Activated B cell treated with CpG ODN at 0.5 μM for 24 hours (primary cell): ENCODE data around the gene LAMP1. TPM values are rescaled to one million over a fixed set of nuclear protein-coding genes. Genes with fewer than 3 reads are reported as not detected.
"Not testable (repeated sequence)": the region's sequence is repeated elsewhere in the genome, so short reads cannot be mapped to it uniquely, and the experiment has no call there.

Source experiments
- ATAC-seq: fragments of 200-7000 bp; cut with Tn5 transposase; one replicate; pipeline ENCODE4 v1.10.0; 2021; ENCODE audit warnings: low read depth, mild to moderate bottlenecking, moderate library complexity
- CTCF ChIA-PET: fragments of 350-600 bp; sonication (Branson Sonifier 250); formaldehyde crosslinking; loops from one replicate; lab custom pipeline; 2021; ENCODE audit warnings: antibody characterized with exemption; lab: Charles Lee
- POLR2A ChIA-PET: fragments of 350-600 bp; sonication (Branson Sonifier 250); formaldehyde crosslinking; loops from one replicate; lab custom pipeline; 2021; ENCODE audit warnings: antibody characterized with exemption; lab: Charles Lee
- DNase-seq: peaks from one replicate; pipeline ENCODE4 v3.0.0; 2022
- H3K27ac Mint-ChIP-seq: one replicate; pipeline ENCODE4 v1.8.0; 2020; ENCODE audit warnings: mixed read lengths
- H3K27me3 Mint-ChIP-seq: one replicate; pipeline ENCODE4 v1.8.0; 2021; ENCODE audit warnings: mixed read lengths
- H3K36me3 Mint-ChIP-seq: one replicate; pipeline ENCODE4 v1.8.0; 2021; ENCODE audit warnings: low read depth, mixed read lengths
- H3K4me1 Mint-ChIP-seq: one replicate; pipeline ENCODE4 v1.8.0; 2021; ENCODE audit warnings: mixed read lengths
- H3K4me3 Mint-ChIP-seq: one replicate; pipeline ENCODE4 v1.8.0; 2020; ENCODE audit warnings: mild to moderate bottlenecking, mixed read lengths
- H3K9me3 Mint-ChIP-seq: one replicate; pipeline ENCODE4 v1.8.0; 2020; ENCODE audit warnings: mixed read lengths
- CTCF ChIP-seq: fragments of 200-600 bp; IDR thresholded peaks from one replicate; pipeline ENCODE4 v1.8.0; 2022; ENCODE audit warnings: antibody characterized with exemption, mild to moderate bottlenecking
- intact Hi-C: fragments of 100-400 bp; cut with micrococcal nuclease; formaldehyde crosslinking; loops from one replicate; pipeline ENCODE4 v1.15.1; 2024
- total RNA-seq: library from RNA; stranded (reverse); gene quantifications from 2 replicates; pipeline ENCODE4 v1.2.3, GENCODE V29; 2022

The LAMP1 gene
- total RNA-seq, 1 donor from 2014 or later: 86.2 TPM

GRCh38 chr13:113342820-113343691 lies 46.0 kb downstream of the LAMP1 start:
- POLR2A ChIA-PET: no interaction called here
- H3K27ac Mint-ChIP-seq: no peak overlapping the region
- no peak for DNase-seq
- CTCF ChIA-PET: no interaction called here
- no peak for TF ChIP-seq CTCF
- peaks cover 4% of the 10 kb centered on the region for H3K9me3 Mint-ChIP-seq
- H3K4me1 Mint-ChIP-seq: no peaks in the 10 kb centered on the region
- H3K27me3 Mint-ChIP-seq: peaks cover 9% of the 10 kb centered on the region
- peaks cover 2% of the 10 kb centered on the region for H3K36me3 Mint-ChIP-seq
- no peak overlapping the region for H3K4me3 Mint-ChIP-seq
- no peak for ATAC-seq
- intact Hi-C loops: no loop called here

- Mint-ChIP-seq H3K9me3 (peaks cover 4% of the 10 kb centered on the region), H3K36me3 (peaks cover 2% of the 10 kb centered on the region), H3K4me1 (no peaks in the 10 kb centered on the region), H3K27me3 (peaks cover 9% of the 10 kb centered on the region), H3K27ac (no peak overlapping the region), H3K4me3 (no peak overlapping the region)
- DNase-seq: no peak
- ChIA-PET POLR2A (no interaction called here), CTCF (no interaction called here)
- no peak for ATAC-seq
- intact Hi-C loops: no loop called here
- no peak for TF ChIP-seq CTCF
Measured at GRCh38 chr13:113343692-113343968, 46.6 kb downstream of the LAMP1 start.

GRCh38 chr13:113345486-113345885 lies 48.4 kb downstream of the LAMP1 start:
- H3K4me3 Mint-ChIP-seq: no peak overlapping the region
- intact Hi-C loops: no loop called here

GRCh38 chr13:113347736-113348225 lies 50.7 kb downstream of the LAMP1 start:
- H3K9me3 Mint-ChIP-seq, H3K27me3 Mint-ChIP-seq, DNase-seq, intact Hi-C loops, CTCF ChIA-PET, POLR2A ChIA-PET, ATAC-seq, H3K4me1 Mint-ChIP-seq, H3K4me3 Mint-ChIP-seq, H3K36me3 Mint-ChIP-seq, H3K27ac Mint-ChIP-seq: not testable (repeated sequence)

More at GRCh38 chr13:113345486-113345885, 48.4 kb downstream of the LAMP1 start:
- H3K27me3 Mint-ChIP-seq: peaks cover 9% of the 10 kb centered on the region
- peaks cover 2% of the 10 kb centered on the region for H3K36me3 Mint-ChIP-seq
- TF ChIP-seq CTCF: no peak
- ChIA-PET POLR2A (no interaction called here), CTCF (no interaction called here)
- H3K4me1 Mint-ChIP-seq: no peaks in the 10 kb centered on the region
- DNase-seq (no peak), ATAC-seq (no peak)
- H3K27ac Mint-ChIP-seq: no peak overlapping the region
- peaks cover 4% of the 10 kb centered on the region for H3K9me3 Mint-ChIP-seq

- Mint-ChIP-seq H3K9me3 (peaks cover 4% of the 10 kb centered on the region), H3K27me3 (peaks cover 4% of the 10 kb centered on the region), H3K4me1 (no peaks in the 10 kb centered on the region), H3K4me3 (no peak overlapping the region), H3K36me3 (peaks cover 2% of the 10 kb centered on the region), H3K27ac (no peak overlapping the region)
- POLR2A ChIA-PET: no interaction called here
- no peak for DNase-seq
- CTCF ChIA-PET: no interaction called here
- TF ChIP-seq CTCF: no peak
- intact Hi-C loops: no loop called here
- no peak for ATAC-seq
Measured at GRCh38 chr13:113348591-113348990, 51.6 kb downstream of the LAMP1 start.
